Stimulated activated CD4-positive, alpha-beta T cell treated with anti-CD3 and anti-CD28 coated beads, TNF-alpha, amount 100 ng/mL, for 24 hours (primary cell): ENCODE results near the gene SCAMP5.

Source experiments
- DNase-seq, 3 experiments: peaks; one replicate each; pipeline ENCODE4 v3.0.0-alpha.2; 2020; ENCODE audit warnings: low read depth in 3 of 3

The SCAMP5 gene

GRCh38 chr15:75045332-75046015 lies 50.1 kb downstream of the SCAMP5 start:
- no peak for DNase-seq

- DNase-seq: no peak
Observed at GRCh38 chr15:75048394-75048793, 53.0 kb downstream of the SCAMP5 start.

GRCh38 chr15:75049392-75049791 lies 54.0 kb downstream of the SCAMP5 start:
- DNase-seq: no peak

GRCh38 chr15:75050283-75050682 lies 54.9 kb downstream of the SCAMP5 start:
- no peak for DNase-seq

- no peak for DNase-seq
Observed at GRCh38 chr15:75051191-75051608, 55.8 kb downstream of the SCAMP5 start.

- no peak for DNase-seq
Observed at GRCh38 chr15:75051711-75052110, 56.3 kb downstream of the SCAMP5 start.

- no peak for DNase-seq
Observed at GRCh38 chr15:75052972-75053747, 57.8 kb downstream of the SCAMP5 start.

GRCh38 chr15:75053748-75054125 lies 58.4 kb downstream of the SCAMP5 start:
- DNase-seq: no peak

- no peak for DNase-seq
Observed at GRCh38 chr15:75054172-75054897, 59.0 kb downstream of the SCAMP5 start.

GRCh38 chr15:75056036-75056435 lies 60.7 kb downstream of the SCAMP5 start:
- DNase-seq: no peak

- no peak for DNase-seq
Observed at GRCh38 chr15:75058127-75058905, 63.0 kb downstream of the SCAMP5 start.

- no peak for DNase-seq
Observed at GRCh38 chr15:75059607-75060006, 64.2 kb downstream of the SCAMP5 start.

GRCh38 chr15:75061272-75061671 lies 65.9 kb downstream of the SCAMP5 start:
- DNase-seq: no peak

- no peak for DNase-seq
Observed at GRCh38 chr15:75062706-75063105, 67.3 kb downstream of the SCAMP5 start.

GRCh38 chr15:75063338-75063737 lies 68.0 kb downstream of the SCAMP5 start:
- DNase-seq: no peak

GRCh38 chr15:75063889-75064288 lies 68.5 kb downstream of the SCAMP5 start:
- no peak for DNase-seq

GRCh38 chr15:75064846-75065245 lies 69.5 kb downstream of the SCAMP5 start:
- no peak for DNase-seq

GRCh38 chr15:75065467-75065850 lies 70.1 kb downstream of the SCAMP5 start:
- no peak for DNase-seq

GRCh38 chr15:75065851-75066509 lies 70.6 kb downstream of the SCAMP5 start:
- no peak for DNase-seq

- DNase-seq: peak in 1 of 3 experiments; percentile 22
Observed at GRCh38 chr15:75067123-75067830, 71.9 kb downstream of the SCAMP5 start.

GRCh38 chr15:75068748-75069147 lies 73.4 kb downstream of the SCAMP5 start:
- no peak for DNase-seq
